GM13976 (cell line): Measurements from ENCODE around the gene WDR45.

ENCODE experiments used
- DNase-seq: peaks from one replicate; pipeline ENCODE4 v3.0.0; 2012; ENCODE audit warnings: low spot score
- in situ Hi-C: fragments of 300-500 bp; cut with MboI; formaldehyde crosslinking; loops from one replicate; pipeline ENCODE4 v1.12.0; 2022; ENCODE audit warnings: low sequenced_read_pairs, mixed read lengths, inconsistent platforms; ENCODE audit not compliant: unreplicated experiment
- TF ChIP-seq, protein P1 (sequence below): IDR thresholded peaks from 2 replicates; pipeline ENCODE4 v1.5.1; 2012; ENCODE audit warnings: borderline replicate concordance, mild to moderate bottlenecking; ENCODE audit not compliant: insufficient read depth; ENCODE audit errors: extremely low read depth, missing control alignments, control extremely low read depth

Gene WDR45

DNA sequence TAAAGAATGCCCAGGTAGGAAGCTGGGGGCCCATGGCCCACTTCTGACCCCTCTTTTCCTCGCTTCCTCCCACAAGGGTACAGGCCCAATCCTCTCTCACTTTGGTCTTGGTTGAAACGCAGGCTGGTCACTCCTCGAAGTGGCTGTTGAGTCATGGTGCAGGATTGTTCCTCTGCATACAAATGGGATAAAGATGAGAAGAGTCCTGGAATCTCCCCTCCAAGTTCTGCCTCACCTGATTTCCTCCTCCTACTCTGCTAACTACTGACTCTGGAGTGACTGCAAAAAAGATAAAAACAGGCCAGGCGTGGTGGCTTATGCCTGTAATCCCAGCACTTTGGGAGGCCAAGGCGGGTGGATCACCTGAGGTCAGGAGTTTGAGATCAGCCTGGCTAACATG is 1.7 kb downstream of the WDR45 start:
- TF ChIP-seq, protein P1, sequence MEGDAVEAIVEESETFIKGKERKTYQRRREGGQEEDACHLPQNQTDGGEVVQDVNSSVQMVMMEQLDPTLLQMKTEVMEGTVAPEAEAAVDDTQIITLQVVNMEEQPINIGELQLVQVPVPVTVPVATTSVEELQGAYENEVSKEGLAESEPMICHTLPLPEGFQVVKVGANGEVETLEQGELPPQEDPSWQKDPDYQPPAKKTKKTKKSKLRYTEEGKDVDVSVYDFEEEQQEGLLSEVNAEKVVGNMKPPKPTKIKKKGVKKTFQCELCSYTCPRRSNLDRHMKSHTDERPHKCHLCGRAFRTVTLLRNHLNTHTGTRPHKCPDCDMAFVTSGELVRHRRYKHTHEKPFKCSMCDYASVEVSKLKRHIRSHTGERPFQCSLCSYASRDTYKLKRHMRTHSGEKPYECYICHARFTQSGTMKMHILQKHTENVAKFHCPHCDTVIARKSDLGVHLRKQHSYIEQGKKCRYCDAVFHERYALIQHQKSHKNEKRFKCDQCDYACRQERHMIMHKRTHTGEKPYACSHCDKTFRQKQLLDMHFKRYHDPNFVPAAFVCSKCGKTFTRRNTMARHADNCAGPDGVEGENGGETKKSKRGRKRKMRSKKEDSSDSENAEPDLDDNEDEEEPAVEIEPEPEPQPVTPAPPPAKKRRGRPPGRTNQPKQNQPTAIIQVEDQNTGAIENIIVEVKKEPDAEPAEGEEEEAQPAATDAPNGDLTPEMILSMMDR: no peak
- DNase-seq: no peak
- in situ Hi-C loops: no loop called here

DNA sequence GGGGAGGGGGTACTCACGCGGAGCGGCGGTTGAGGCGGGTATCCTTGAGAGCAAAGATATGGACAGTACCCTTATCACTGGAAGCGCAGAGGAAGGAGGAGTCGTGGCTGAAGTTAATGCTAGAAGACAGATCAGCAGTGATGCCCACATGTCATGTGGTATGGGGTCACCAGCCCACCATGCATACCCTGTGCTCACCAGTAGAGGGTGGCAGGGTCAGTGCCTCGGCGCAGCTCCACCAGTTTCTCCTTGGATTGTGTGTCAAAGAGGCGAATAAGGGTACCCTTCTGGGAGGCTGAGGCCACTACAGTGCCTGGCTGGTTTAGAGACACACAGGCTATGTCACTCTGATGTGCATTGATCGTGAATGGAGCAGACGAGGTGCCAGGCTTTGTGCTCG is 4.3 kb downstream of the WDR45 start:
- TF ChIP-seq, protein P1: no peak
- in situ Hi-C loops: no loop called here
- DNase-seq: no peak

DNA sequence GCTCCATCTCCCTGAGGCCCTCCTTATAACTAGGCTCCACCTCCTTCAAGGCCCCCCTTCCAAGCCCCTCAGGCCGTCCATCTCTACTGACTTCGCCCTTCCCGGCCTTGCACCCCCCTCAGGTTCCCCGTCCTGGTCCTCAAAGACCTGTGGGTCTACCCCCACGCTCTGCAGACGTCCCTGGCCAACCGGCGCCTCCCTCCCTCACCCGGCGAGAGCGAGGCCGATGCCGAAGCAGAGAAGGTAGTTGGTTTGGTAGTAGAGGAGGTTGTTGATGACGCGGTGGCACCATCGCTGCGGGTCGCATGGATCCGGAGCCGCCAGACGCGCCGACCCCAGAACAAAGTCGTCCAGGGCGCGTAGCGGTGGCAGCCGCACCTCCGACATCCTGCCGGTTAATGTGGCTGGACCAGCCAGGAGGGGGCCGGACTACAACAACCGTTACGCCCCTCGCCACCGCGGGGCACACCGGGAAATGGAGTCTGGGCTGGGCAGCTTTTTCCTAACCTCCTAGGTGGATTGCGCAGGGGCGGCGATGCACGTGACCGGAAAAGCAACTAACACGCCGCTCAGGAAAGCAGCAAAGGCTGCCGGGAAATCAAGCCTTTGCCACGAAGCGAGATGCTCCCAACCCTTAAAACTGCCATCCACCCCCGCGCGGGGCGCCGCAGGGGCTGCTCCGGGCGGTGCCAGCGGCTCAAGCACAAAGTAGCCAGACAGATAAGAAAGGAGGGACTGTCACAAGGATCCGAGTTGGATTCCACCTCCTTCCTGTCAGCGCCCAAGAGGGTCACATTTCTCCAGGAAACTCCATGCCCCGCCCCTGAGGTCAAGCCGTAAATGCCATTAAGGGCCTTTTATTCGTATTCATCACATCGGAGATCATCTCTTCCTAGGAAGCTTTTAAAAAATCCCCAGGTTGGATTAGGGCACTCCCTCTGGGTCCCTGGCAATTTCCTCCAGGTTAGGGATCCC is 5.8 kb downstream of the WDR45 start, which contains the start of gene PRAF2:
Gene PRAF2, minus strand, starts transcription at position 402 of the 975 bp plus-strand sequence. Its CDS starts 15 bp downstream, at position 387.
- TF ChIP-seq, protein P1: no peak

DNA sequence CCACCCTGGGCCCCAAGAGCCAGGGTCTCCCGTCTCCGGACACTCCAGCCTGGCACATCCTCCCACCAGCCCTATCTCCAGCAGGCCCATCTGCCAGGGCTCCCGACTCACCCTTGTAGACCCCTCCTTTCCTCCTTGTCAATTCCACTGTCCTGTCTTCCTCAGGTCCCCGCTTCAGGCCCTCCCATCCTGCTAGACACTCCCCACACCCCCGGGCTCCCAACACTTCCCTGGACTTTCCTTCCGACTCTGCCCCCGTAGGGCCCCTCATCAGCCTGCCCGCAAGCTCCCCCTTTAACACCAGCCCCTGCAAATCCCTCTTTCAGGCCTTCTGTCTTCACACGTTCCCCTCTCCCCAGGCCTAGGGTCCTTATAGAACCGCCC is 7.0 kb downstream of the WDR45 start:
- in situ Hi-C loops: no loop called here
- DNase-seq: no peak
- TF ChIP-seq, protein P1: no peak

More for the DNA sequence above, 5.8 kb downstream of the WDR45 start, which contains the start of gene PRAF2:
- in situ Hi-C loops: no loop called here
- peak; percentile 90 for DNase-seq

DNA sequence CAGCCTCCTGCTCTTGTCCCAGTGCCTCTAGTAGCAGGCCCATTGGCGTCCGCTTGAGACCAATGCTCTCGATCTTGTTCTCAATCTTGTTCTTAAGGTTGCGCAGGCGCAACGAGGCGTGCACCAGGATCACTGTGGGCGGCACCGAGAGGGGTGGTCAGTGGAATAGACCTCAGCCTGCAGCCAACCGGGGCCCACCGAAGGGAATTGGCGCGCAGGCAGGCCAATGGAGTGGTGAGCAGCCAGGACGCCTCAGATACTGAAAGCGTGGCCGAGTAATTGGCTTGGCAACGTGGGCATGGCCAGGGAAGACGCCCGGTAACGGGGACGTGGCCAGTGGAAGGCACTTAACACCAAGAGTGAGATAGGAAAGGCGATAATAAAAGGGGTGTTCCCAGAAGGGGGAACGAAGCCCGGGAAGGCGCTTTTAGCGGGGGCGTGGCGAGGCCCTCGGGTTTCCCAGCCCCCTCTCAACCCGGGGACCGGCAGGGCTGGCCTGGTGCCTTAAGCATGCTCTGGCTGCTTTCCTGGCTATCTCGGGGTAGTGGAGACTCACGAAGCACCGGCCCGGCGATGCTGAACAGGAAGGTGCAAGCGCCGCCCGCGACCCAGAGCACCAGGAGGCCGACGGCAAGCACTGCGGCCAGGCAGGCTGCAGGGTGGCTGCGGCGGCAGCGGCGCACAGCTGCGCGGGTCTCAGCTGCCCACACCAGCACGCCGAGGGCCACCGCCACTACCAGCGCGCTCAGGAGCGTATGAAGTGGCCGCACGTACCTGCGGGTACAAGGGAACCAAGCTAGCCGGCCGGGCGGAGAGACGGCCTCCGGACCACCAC is 7.6 kb downstream of the WDR45 start:
- in situ Hi-C loops: no loop called here
- no peak for DNase-seq
- TF ChIP-seq, protein P1: no peak

DNA sequence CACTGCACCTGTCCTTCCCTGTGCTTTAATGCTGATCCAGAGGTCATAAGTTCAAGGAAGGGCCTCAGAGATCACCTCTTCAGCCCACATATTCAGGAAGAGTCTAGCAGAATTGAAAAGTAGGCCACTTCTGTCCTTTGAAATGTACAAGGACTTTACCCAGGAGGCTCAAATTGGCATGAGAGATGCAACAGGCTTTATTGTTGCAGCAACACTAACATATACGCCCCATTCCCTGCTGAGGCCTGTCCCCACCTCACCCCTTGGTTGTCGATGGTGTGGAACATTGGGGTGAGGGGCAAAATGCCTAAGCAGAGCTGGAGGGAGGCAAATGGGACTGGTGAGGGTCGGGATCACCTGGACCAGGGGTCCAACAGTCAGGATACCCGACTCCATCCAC is 8.7 kb downstream of the WDR45 start:
- in situ Hi-C loops: no loop called here
- TF ChIP-seq, protein P1: no peak
- DNase-seq: no peak
